OCI-LY3 (cell line): ENCODE measurements around the gene BRWD1.
"Not testable (repeated sequence)": the region's sequence is repeated elsewhere in the genome, so short reads cannot be mapped to it uniquely, and the experiment has no call there.

Source experiments
- H2AFZ ChIP-seq: fragments of 200-600, 300-600 bp; shearing (Covaris generic); 2 replicates; pipeline ENCODE4 v1.6.0; 2014; ENCODE audit warnings: antibody characterized with exemption, low read depth, low read length
- H3K27ac ChIP-seq: fragments of 200-600, 300-600 bp; sonication (generic); 2 replicates; pipeline ENCODE4 v1.5.1; 2014; ENCODE audit warnings: mild to moderate bottlenecking, low read length, moderate library complexity, mixed read lengths
- H3K27me3 ChIP-seq: fragments of 200-600, 300-600 bp; sonication (generic); 2 replicates; pipeline ENCODE4 v1.6.1; 2014; ENCODE audit warnings: low read depth, low read length, mixed read lengths
- H3K36me3 ChIP-seq: fragments of 200-600, 300-600 bp; sonication (generic); replicated peaks from 2 replicates; pipeline ENCODE3; 2014; ENCODE audit warnings: low read depth, low read length, mixed read lengths
- H3K4me1 ChIP-seq: fragments of 300-600, 200-600 bp; sonication (generic); 2 replicates; pipeline ENCODE4 v1.6.1; 2014; ENCODE audit warnings: low read length, mixed read lengths
- H3K4me2 ChIP-seq: fragments of 200-600, 300-600 bp; sonication (generic); 2 replicates; pipeline ENCODE4 v1.6.1; 2014; ENCODE audit warnings: low read length, mixed read lengths
- H3K4me3 ChIP-seq: fragments of 300-600, 200-600 bp; sonication (generic); 2 replicates; pipeline ENCODE4 v1.5.1; 2014; ENCODE audit warnings: antibody characterized with exemption, mild to moderate bottlenecking, low read length, moderate library complexity
- H3K79me2 ChIP-seq: fragments of 300-600, 200-600 bp; shearing (Covaris generic); 2 replicates; pipeline ENCODE4 v1.6.1; 2014; ENCODE audit warnings: mild to moderate bottlenecking, low read length, mixed read lengths
- H3K9ac ChIP-seq: fragments of 300-600, 200-600 bp; shearing (Covaris generic); 2 replicates; pipeline ENCODE4 v1.6.0; 2014; ENCODE audit warnings: mild to moderate bottlenecking, low read length, moderate library complexity
- H3K9me3 ChIP-seq: fragments of 200-600, 300-600 bp; shearing (Covaris generic); 2 replicates; pipeline ENCODE4 v1.6.1; 2014; ENCODE audit warnings: low read length, mixed read lengths; ENCODE audit not compliant: insufficient read depth
- H4K20me1 ChIP-seq: fragments of 200-600, 300-600 bp; sonication (generic); 2 replicates; pipeline ENCODE4 v1.6.1; 2016; ENCODE audit warnings: low read length, mixed read lengths; ENCODE audit not compliant: insufficient read depth
- EZH2phosphoT487 ChIP-seq: fragments of 200-600 bp; shearing (Covaris generic); IDR thresholded peaks from 2 replicates; pipeline ENCODE4 v1.6.1; 2018; ENCODE audit warnings: antibody characterized with exemption, mixed run types, low read depth
- TF ChIP-seq, protein P1 (sequence below): fragments of 200-600, 300-600 bp; sonication (generic); IDR thresholded peaks from 2 replicates; pipeline ENCODE4 v1.5.1; 2014; ENCODE audit warnings: antibody characterized with exemption, low read length, low read depth

The BRWD1 gene

DNA sequence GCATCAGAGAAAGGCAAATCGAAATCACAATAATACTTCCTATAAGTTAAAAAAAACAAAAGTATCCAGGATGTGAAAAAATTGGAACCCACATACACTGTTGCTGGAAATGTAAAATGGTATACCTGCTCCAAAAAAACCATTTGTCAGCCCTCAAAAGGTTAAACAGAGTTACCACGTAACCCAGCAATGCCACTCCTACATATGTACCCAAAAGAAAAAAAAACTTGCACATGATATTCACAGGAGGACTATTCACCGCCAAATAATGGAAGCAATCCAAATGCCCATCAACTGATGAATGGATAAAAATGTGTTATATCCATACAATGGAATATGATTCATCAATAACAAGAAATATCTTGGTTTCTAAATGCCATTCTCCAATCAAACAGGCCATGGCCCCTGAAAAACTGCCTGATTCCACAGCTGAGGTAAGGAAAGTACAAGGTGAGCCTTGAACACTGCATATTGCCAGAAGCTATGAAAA is 91.4 kb downstream of the BRWD1 start:
- Histone ChIP-seq H3K27ac (no peak overlapping the region), H3K4me1 (no peaks in the 10 kb centered on the region), H3K9ac (no peak overlapping the region), H3K36me3 (peaks cover 16% of the 10 kb centered on the region), H2AFZ (no peak overlapping the region), H4K20me1 (no peaks in the 10 kb centered on the region), H3K4me3 (no peak overlapping the region), H3K79me2 (no peaks in the 10 kb centered on the region), H3K4me2 (no peak overlapping the region), H3K9me3 (no peaks in the 10 kb centered on the region), H3K27me3 (no peaks in the 10 kb centered on the region)
- TF ChIP-seq EZH2phosphoT487: no peak
- TF ChIP-seq, protein P1, sequence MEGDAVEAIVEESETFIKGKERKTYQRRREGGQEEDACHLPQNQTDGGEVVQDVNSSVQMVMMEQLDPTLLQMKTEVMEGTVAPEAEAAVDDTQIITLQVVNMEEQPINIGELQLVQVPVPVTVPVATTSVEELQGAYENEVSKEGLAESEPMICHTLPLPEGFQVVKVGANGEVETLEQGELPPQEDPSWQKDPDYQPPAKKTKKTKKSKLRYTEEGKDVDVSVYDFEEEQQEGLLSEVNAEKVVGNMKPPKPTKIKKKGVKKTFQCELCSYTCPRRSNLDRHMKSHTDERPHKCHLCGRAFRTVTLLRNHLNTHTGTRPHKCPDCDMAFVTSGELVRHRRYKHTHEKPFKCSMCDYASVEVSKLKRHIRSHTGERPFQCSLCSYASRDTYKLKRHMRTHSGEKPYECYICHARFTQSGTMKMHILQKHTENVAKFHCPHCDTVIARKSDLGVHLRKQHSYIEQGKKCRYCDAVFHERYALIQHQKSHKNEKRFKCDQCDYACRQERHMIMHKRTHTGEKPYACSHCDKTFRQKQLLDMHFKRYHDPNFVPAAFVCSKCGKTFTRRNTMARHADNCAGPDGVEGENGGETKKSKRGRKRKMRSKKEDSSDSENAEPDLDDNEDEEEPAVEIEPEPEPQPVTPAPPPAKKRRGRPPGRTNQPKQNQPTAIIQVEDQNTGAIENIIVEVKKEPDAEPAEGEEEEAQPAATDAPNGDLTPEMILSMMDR: no peak

DNA sequence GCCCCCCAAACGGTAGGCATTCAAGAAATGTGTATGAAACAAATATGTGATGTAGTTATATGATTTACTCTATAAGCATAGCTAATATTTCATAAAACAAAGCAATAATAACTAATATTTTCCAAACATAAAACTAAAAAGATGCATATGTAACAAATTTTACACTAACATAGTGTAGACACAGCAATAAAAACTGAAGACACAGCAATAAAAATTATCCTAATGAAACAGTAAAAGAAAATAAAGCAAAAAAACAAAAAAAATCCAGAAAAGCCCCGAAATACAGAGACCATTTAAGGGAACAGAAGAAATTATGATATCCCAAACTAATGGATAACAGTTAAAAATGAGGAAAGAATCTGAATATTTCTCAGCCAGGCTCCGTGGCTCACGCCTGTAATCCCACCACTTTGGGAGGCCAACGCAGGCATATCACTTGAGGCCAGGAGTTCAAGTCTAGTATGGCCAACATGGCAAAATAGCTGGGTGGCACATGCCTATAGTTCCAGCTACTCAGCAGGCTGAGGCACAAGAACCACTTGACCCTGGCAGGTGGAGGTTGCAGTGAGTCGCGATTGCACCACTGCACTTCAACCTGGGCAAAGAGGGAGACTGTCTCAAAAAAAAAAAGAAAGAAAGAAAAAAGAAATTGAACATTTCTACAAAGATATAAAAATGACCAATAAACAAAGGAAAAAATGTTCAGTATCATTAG is 92.0 kb downstream of the BRWD1 start:
- no peak overlapping the region for H3K4me2 ChIP-seq
- H3K27me3 ChIP-seq: no peaks in the 10 kb centered on the region
- H3K9me3 ChIP-seq: no peaks in the 10 kb centered on the region
- H3K4me3 ChIP-seq: no peak overlapping the region
- no peaks in the 10 kb centered on the region for H4K20me1 ChIP-seq
- H3K4me1 ChIP-seq: no peaks in the 10 kb centered on the region
- H3K9ac ChIP-seq: no peak overlapping the region
- no peaks in the 10 kb centered on the region for H3K79me2 ChIP-seq
- no peak overlapping the region for H2AFZ ChIP-seq
- no peak overlapping the region for H3K27ac ChIP-seq
- peaks cover 16% of the 10 kb centered on the region for H3K36me3 ChIP-seq
- TF ChIP-seq EZH2phosphoT487: no peak
- TF ChIP-seq, protein P1: no peak

DNA sequence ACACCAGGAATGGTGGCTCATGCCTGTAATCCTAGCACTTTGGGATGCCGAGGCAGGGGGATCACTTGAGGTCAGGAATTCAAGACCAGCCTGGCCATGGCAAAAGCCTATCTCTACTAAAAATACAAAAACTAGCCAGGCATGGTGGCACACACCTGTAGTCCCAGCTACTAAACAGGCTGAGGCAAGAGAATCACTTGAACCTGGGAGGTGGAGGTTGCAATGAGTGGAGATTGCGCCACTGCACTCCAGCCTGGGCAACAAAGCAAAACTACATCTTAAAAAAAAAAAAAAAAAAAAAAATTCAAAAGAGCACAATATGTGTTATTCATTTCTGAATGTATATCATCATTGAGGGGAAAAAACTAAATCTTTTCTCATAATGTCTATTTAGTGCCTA is 92.6 kb downstream of the BRWD1 start:
- H3K36me3 ChIP-seq: peaks cover 14% of the 10 kb centered on the region

DNA sequence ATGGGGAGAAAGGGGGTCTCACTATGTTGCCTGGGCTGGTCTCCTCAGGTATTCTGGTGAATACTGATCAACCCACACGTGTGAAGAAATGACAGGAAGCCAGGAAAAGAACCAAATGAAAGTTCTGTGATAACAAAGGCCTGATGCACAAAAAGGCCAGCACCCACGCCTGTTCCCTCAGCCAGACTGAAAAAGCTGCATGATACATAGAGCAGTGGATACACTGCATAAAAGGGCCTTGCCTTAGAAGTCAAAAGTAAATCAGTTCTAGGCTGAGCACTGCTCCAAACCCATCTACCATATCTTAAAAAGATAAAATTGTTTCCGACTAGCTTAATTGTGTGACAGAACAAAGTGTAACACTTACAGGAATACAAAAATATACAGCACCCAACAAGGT is 93.3 kb downstream of the BRWD1 start:
- no peaks in the 10 kb centered on the region for H3K4me1 ChIP-seq
- no peak overlapping the region for H3K4me3 ChIP-seq
- TF ChIP-seq, protein P1: no peak
- no peak for TF ChIP-seq EZH2phosphoT487
- peaks cover 14% of the 10 kb centered on the region for H3K36me3 ChIP-seq
- H3K27ac ChIP-seq: no peak overlapping the region
- H3K4me2 ChIP-seq: no peak overlapping the region
- H2AFZ ChIP-seq: no peak overlapping the region
- no peaks in the 10 kb centered on the region for H3K9me3 ChIP-seq
- H3K27me3 ChIP-seq: no peaks in the 10 kb centered on the region
- H3K9ac ChIP-seq: no peak overlapping the region
- H3K79me2 ChIP-seq: no peaks in the 10 kb centered on the region
- H4K20me1 ChIP-seq: no peaks in the 10 kb centered on the region

More for the DNA sequence above, 92.6 kb downstream of the BRWD1 start:
- not testable (repeated sequence) for H3K9me3 ChIP-seq, H3K9ac ChIP-seq, H3K4me3 ChIP-seq, H4K20me1 ChIP-seq, H3K27ac ChIP-seq, H3K4me1 ChIP-seq, H3K79me2 ChIP-seq, H3K27me3 ChIP-seq, H2AFZ ChIP-seq, H3K4me2 ChIP-seq

DNA sequence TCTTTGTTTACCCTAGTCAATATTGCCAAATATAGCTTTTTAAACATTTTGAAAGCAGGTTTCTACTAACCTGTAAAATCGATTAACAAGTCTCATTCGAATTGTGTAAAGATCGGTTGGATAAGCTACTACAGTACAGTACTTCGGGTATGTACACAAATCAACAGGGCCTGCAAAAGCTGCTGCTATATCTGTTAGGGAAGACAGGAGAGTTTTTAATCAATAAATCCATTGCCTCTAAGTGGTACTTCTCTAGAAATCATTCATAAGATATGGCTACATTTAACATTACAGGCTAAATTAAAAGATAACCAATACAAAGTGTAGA is 95.4 kb downstream of the BRWD1 start:
- TF ChIP-seq, protein P1: no peak
- TF ChIP-seq EZH2phosphoT487: no peak
- Histone ChIP-seq H3K27me3 (no peaks in the 10 kb centered on the region), H4K20me1 (no peaks in the 10 kb centered on the region), H3K27ac (no peak overlapping the region), H3K9ac (no peak overlapping the region), H3K4me2 (no peak overlapping the region), H3K4me1 (no peaks in the 10 kb centered on the region), H3K79me2 (no peaks in the 10 kb centered on the region), H3K9me3 (no peaks in the 10 kb centered on the region), H2AFZ (no peak overlapping the region), H3K4me3 (no peak overlapping the region), H3K36me3 (peaks cover 11% of the 10 kb centered on the region)
